ENCODE data around the gene NR4A2. TPM values are rescaled to one million over a fixed set of nuclear protein-coding genes. Genes with fewer than 3 reads are reported as not detected.

The NR4A2 gene
- total RNA-seq, 1 experiment from 2014 or later = 0.85 TPM

- in situ Hi-C loops (cut with HindIII; ENCODE audit: low pct_unique_long_range_greater_than_20kb, low sequenced_read_pairs) (no loop called here), intact Hi-C loops (cut with micrococcal nuclease; ENCODE audit: unreplicated experiment) (no loop called here)
- Histone ChIP-seq H3K9me3 (ENCODE audit: control insufficient read depth, insufficient read depth, low read depth, low read length) (no peaks in the 10 kb centered on the region), H3K27me3 (ENCODE audit: control insufficient read depth, insufficient read depth, low read length) (peaks cover 2% of the 10 kb centered on the region; the same call in 1 of the 2 replicates), H3K4me1 (ENCODE audit: control insufficient read depth, insufficient read depth, low read length) (no peaks in the 10 kb centered on the region), H3K4me3 (ENCODE audit: low read depth in 2 of 2, low read length in 2 of 2) (no peak overlapping the region), H3K27ac (ENCODE audit: low read length) (no peak overlapping the region), H3K36me3 (ENCODE audit: control insufficient read depth, insufficient read depth, low read length) (no peaks in the 10 kb centered on the region)
- ATAC-seq = no peak
- POLR2A ChIA-PET = no interaction called here
- CTCF ChIA-PET = no interaction called here
- no TSS peak for BruUV-seq (replicated peaks)
- TF ChIP-seq CTCF (IDR thresholded peaks at IDR 0.05) (no peak), POLR2AphosphoS5 (IDR thresholded peaks at IDR 0.05; ENCODE audit: low read depth, low read length) (no peak), SIN3A (IDR thresholded peaks at IDR 0.05; ENCODE audit: borderline replicate concordance, insufficient read depth, low read depth, low read length) (no peak), TCF7L2 (IDR thresholded peaks at IDR 0.05; ENCODE audit: low read depth, low read length) (no peak)
- TF ChIP-seq, protein P1, sequence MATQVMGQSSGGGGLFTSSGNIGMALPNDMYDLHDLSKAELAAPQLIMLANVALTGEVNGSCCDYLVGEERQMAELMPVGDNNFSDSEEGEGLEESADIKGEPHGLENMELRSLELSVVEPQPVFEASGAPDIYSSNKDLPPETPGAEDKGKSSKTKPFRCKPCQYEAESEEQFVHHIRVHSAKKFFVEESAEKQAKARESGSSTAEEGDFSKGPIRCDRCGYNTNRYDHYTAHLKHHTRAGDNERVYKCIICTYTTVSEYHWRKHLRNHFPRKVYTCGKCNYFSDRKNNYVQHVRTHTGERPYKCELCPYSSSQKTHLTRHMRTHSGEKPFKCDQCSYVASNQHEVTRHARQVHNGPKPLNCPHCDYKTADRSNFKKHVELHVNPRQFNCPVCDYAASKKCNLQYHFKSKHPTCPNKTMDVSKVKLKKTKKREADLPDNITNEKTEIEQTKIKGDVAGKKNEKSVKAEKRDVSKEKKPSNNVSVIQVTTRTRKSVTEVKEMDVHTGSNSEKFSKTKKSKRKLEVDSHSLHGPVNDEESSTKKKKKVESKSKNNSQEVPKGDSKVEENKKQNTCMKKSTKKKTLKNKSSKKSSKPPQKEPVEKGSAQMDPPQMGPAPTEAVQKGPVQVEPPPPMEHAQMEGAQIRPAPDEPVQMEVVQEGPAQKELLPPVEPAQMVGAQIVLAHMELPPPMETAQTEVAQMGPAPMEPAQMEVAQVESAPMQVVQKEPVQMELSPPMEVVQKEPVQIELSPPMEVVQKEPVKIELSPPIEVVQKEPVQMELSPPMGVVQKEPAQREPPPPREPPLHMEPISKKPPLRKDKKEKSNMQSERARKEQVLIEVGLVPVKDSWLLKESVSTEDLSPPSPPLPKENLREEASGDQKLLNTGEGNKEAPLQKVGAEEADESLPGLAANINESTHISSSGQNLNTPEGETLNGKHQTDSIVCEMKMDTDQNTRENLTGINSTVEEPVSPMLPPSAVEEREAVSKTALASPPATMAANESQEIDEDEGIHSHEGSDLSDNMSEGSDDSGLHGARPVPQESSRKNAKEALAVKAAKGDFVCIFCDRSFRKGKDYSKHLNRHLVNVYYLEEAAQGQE (IDR thresholded peaks at IDR 0.05; ENCODE audit: insufficient read depth in 1 of 2, low read depth in 2 of 2, low read length in 1 of 2) = no peak
- DNase-seq (ENCODE audit: low read depth, low spot score) = no peak
These were observed 25.7 kb downstream of the NR4A2 start for GRCh38 chr2:156306821-156307220.

GRCh38 chr2:156305121-156305520 is 27.4 kb downstream of the NR4A2 start:
- POLR2A ChIA-PET = no interaction called here
- ATAC-seq (no peak), DNase-seq (ENCODE audit: low read depth, low spot score) (no peak)
- CTCF ChIA-PET = no interaction called here
- no peaks in the 10 kb centered on the region for H3K9me3 ChIP-seq (ENCODE audit: control insufficient read depth, insufficient read depth, low read depth, low read length)
- H3K4me3 ChIP-seq (ENCODE audit: low read depth in 2 of 2, low read length in 2 of 2) = no peak overlapping the region
- no peaks in the 10 kb centered on the region for H3K27me3 ChIP-seq (ENCODE audit: control insufficient read depth, insufficient read depth, low read length)
- H3K36me3 ChIP-seq (ENCODE audit: control insufficient read depth, insufficient read depth, low read length) = no peaks in the 10 kb centered on the region
- intact Hi-C loops (cut with micrococcal nuclease; ENCODE audit: unreplicated experiment) = no loop called here
- H3K4me1 ChIP-seq (ENCODE audit: control insufficient read depth, insufficient read depth, low read length) = no peaks in the 10 kb centered on the region
- TF ChIP-seq CTCF (IDR thresholded peaks at IDR 0.05) (no peak), POLR2AphosphoS5 (IDR thresholded peaks at IDR 0.05; ENCODE audit: low read depth, low read length) (no peak), TCF7L2 (IDR thresholded peaks at IDR 0.05; ENCODE audit: low read depth, low read length) (no peak), SIN3A (IDR thresholded peaks at IDR 0.05; ENCODE audit: borderline replicate concordance, insufficient read depth, low read depth, low read length) (no peak)
- no TSS peak for BruUV-seq (replicated peaks)
- no peak overlapping the region for H3K27ac ChIP-seq (ENCODE audit: low read length)
- in situ Hi-C loops (cut with HindIII; ENCODE audit: low pct_unique_long_range_greater_than_20kb, low sequenced_read_pairs) = no loop called here
